Glomerular endothelial cell (primary cell): ENCODE data around the gene KLHL26. TPM values are rescaled to one million over a fixed set of nuclear protein-coding genes. Genes with fewer than 3 reads are reported as not detected.
"Not testable (repeated sequence)": the region's sequence is repeated elsewhere in the genome, so short reads cannot be mapped to it uniquely, and the experiment has no call there.

ENCODE experiments used
- DNase-seq: peaks from one replicate; pipeline ENCODE4 v3.0.0-alpha.2; 2011; ENCODE audit warnings: low read depth, low spot score; ENCODE audit errors: extremely low read depth
- total RNA-seq: library from RNA; depleted of rRNA; stranded (reverse); fragments of >200 nt; gene quantifications from 2 replicates; pipeline ENCODE4 v1.2.3, GENCODE V29; 2015

The KLHL26 gene
- total RNA-seq = 4.3 and 4.4 TPM in 2 replicates

- DNase-seq = no peak
Measured at GRCh38 chr19:18636969-18637629, at the start of gene KLHL26. Gene KLHL26 (plus strand): TSS chr19:18637028. CDS start chr19:18637055, 27 bp downstream.

GRCh38 chr19:18587561-18587960 is 49.3 kb upstream of the KLHL26 start:
- no peak for DNase-seq

GRCh38 chr19:18587962-18588610 is 48.7 kb upstream of the KLHL26 start:
- DNase-seq = no peak

GRCh38 chr19:18588611-18589379 is 48.0 kb upstream of the KLHL26 start, which contains the start of gene REX1BD:
Gene REX1BD (plus strand): TSS chr19:18588798. CDS start chr19:18588802, 4 bp downstream.
- no peak for DNase-seq

GRCh38 chr19:18589380-18590272 is 47.2 kb upstream of the KLHL26 start:
- no peak for DNase-seq

- DNase-seq = no peak
Measured at GRCh38 chr19:18590273-18591272, 46.3 kb upstream of the KLHL26 start.

GRCh38 chr19:18591735-18592385 is 45.0 kb upstream of the KLHL26 start:
- no peak for DNase-seq

- DNase-seq = not testable (repeated sequence)
Measured at GRCh38 chr19:18592732-18593131, 44.1 kb upstream of the KLHL26 start.

- DNase-seq = no peak
Measured at GRCh38 chr19:18593367-18594095, 43.3 kb upstream of the KLHL26 start.

GRCh38 chr19:18594096-18594823 is 42.6 kb upstream of the KLHL26 start:
- DNase-seq = no peak

- no peak for DNase-seq
Measured at GRCh38 chr19:18594824-18595373, 41.9 kb upstream of the KLHL26 start.

- DNase-seq = no peak
Measured at GRCh38 chr19:18595475-18595874, 41.4 kb upstream of the KLHL26 start.

GRCh38 chr19:18596752-18597157 is 40.1 kb upstream of the KLHL26 start:
- DNase-seq = no peak

- DNase-seq = no peak
Measured at GRCh38 chr19:18597809-18598660, 38.8 kb upstream of the KLHL26 start.

- no peak for DNase-seq
Measured at GRCh38 chr19:18599485-18599884, 37.3 kb upstream of the KLHL26 start.

- DNase-seq = not testable (repeated sequence)
Measured at GRCh38 chr19:18600692-18601397, 36.0 kb upstream of the KLHL26 start.
